Spleen (tissue), 11 donors: ENCODE measurements around the gene RNF157. TPM values are rescaled to one million over a fixed set of nuclear protein-coding genes. Genes with fewer than 3 reads are reported as not detected.

Source experiments
- DNase-seq: peaks from one replicate; pipeline ENCODE4 v3.0.0-alpha.2; 2020
- H3K27ac ChIP-seq, 8 donors: fragments of 200-600 bp; sonication (generic) in 7 of 8; 1 replicate in 4 of 8; 2 replicates in 4 of 8; pipeline versions ENCODE4 v1.5.0 to v1.8.0; 2016 to 2021; ENCODE audit warnings: inconsistent platforms in 4 of 8, mild to moderate bottlenecking in 4 of 8, moderate library complexity in 1 of 8
- H3K27me3 ChIP-seq, 7 donors: fragments of 200-600 bp; sonication (generic) in 6 of 7; replicated peaks in 1 of 7; 1 replicate in 4 of 7; 2 replicates in 3 of 7; pipeline versions ENCODE4 v1.5.0 to v1.8.0; 2016 to 2021; ENCODE audit warnings: inconsistent platforms in 3 of 7, mild to moderate bottlenecking in 1 of 7
- H3K36me3 ChIP-seq, 6 donors: fragments of 200-600 bp; sonication (generic) in 5 of 6; 1 replicate in 4 of 6; 2 replicates in 2 of 6; pipeline versions ENCODE4 v1.5.0 to v1.8.0; 2016 to 2021; ENCODE audit warnings: inconsistent platforms in 2 of 6
- H3K4me1 ChIP-seq, 6 donors: fragments of 200-600 bp; sonication (generic) in 5 of 6; 1 replicate in 3 of 6; 2 replicates in 3 of 6; pipeline versions ENCODE4 v1.5.0 to v1.8.0; 2016 to 2021; ENCODE audit warnings: inconsistent platforms in 3 of 6
- H3K4me3 ChIP-seq, 8 donors: fragments of 200-600 bp; sonication (generic) in 7 of 8; 1 replicate in 4 of 8; 2 replicates in 4 of 8; pipeline versions ENCODE4 v1.5.0 to v1.8.0; 2016 to 2021; ENCODE audit warnings: inconsistent platforms in 4 of 8, mild to moderate bottlenecking in 4 of 8, moderate library complexity in 2 of 8
- H3K9me3 ChIP-seq, 8 donors: fragments of 200-600 bp; sonication (generic) in 7 of 8; 1 replicate in 4 of 8; 2 replicates in 4 of 8; pipeline versions ENCODE4 v1.5.0 to v1.8.0; 2016 to 2021; ENCODE audit warnings: inconsistent platforms in 4 of 8
- POLR2A ChIP-seq, 3 donors: fragments of 450-650 bp; IDR thresholded peaks; one replicate each; pipeline ENCODE4 v1.5.1; 2017; ENCODE audit warnings: antibody characterized with exemption in 3 of 3, mild to moderate bottlenecking in 1 of 3
- POLR2AphosphoS5 ChIP-seq, 3 donors: sonication (generic); formaldehyde crosslinking; IDR thresholded peaks; one replicate each; pipeline ENCODE4 v1.5.1; 2017; ENCODE audit warnings: antibody characterized with exemption in 3 of 3
- WGBS, 5 donors: extraction: QIAGEN DNeasy Blood & Tissue Kit in 3 of 5; methylation state at CpG; one replicate each; pipeline versions ENCODE4 v1.1.5 to v1.1.7; 2013 to 2018; 5-methylcytosine and 5-hydroxymethylcytosine counted together
- intact Hi-C: fragments of 100-400 bp; cut with DNase I; formaldehyde crosslinking; loops from one replicate; pipeline ENCODE4 v1.15.0; 2023; ENCODE audit warnings: low total_unique reads
- polyA plus RNA-seq, 3 donors: library from polyadenylated mRNA; stranded (reverse); fragments of 200-250 nt; gene quantifications; one replicate each; pipeline ENCODE4 v1.2.1, GENCODE V29; 2013
- total RNA-seq, 7 donors: library from RNA; depleted of rRNA in 3 of 7; stranded (reverse); fragments of >200 nt in 3 of 7; fragmentation: NEBNext Ultra II Directional in 4 of 7; extraction: Animal tissue kit (Norgen Biotek cat#: 25700) in 4 of 7; gene quantifications; one replicate each; pipeline versions ENCODE4 v1.1.0 to v1.2.1, GENCODE V29; 2016 to 2021
- TF ChIP-seq, protein P1 (sequence below), 11 experiments: fragments of 200-600 bp in 7 of 11; fragments of 450-650 bp in 4 of 11; sonication (generic) in 4 of 11; IDR thresholded peaks in 8 of 11; conservative IDR thresholded peaks in 3 of 11; 1 replicate in 7 of 11; 2 replicates in 4 of 11; pipeline versions ENCODE4 v1.4.0 to v1.8.0; 2016 to 2021; ENCODE audit warnings: antibody characterized with exemption in 11 of 11, inconsistent platforms in 4 of 11, mild to moderate bottlenecking in 1 of 11
- donor health status: healthy with polysubstance abuse.
- donor health status: DM: no; HTN: no; CAD: no; lungs with moderate emphysema.
- donor health status: DM: no; HTN: no; CAD: no.
- donor health status: Bipolar disorder and iron deficiency.
- donor health status: healthy.
- donor health status: DM: no; HTN: no; CAD: no.
- donor health status: DM: yes; HTN: yes; CAD: no.

Gene RNF157
- total and polyA plus RNA-seq, 10 donors: 0.89 to 13.0 (median 7.6) TPM

- Histone ChIP-seq H3K4me3 (no peak overlapping the region), H3K9me3 (no peaks in the 10 kb centered on the region), H3K27me3 (no peaks in the 10 kb centered on the region), H3K27ac (no peak overlapping the region), H3K4me1 (peaks cover 16 to 51% (median 45%) of the 10 kb centered on the region in 6 donors), H3K36me3 (no peaks in the 10 kb centered on the region)
- no peak for TF ChIP-seq POLR2A (IDR thresholded peaks at IDR 0.05)
- TF ChIP-seq, protein P1, sequence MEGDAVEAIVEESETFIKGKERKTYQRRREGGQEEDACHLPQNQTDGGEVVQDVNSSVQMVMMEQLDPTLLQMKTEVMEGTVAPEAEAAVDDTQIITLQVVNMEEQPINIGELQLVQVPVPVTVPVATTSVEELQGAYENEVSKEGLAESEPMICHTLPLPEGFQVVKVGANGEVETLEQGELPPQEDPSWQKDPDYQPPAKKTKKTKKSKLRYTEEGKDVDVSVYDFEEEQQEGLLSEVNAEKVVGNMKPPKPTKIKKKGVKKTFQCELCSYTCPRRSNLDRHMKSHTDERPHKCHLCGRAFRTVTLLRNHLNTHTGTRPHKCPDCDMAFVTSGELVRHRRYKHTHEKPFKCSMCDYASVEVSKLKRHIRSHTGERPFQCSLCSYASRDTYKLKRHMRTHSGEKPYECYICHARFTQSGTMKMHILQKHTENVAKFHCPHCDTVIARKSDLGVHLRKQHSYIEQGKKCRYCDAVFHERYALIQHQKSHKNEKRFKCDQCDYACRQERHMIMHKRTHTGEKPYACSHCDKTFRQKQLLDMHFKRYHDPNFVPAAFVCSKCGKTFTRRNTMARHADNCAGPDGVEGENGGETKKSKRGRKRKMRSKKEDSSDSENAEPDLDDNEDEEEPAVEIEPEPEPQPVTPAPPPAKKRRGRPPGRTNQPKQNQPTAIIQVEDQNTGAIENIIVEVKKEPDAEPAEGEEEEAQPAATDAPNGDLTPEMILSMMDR (IDR thresholded peaks at IDR 0.05 in 8 of 11, conservative IDR thresholded peaks at IDR 0.05 in 3 of 11): peak in 2 of 11 experiments; percentile 1 to 2
- TF ChIP-seq POLR2AphosphoS5 (IDR thresholded peaks at IDR 0.05): no peak
- no peak for DNase-seq
- WGBS, 5 donors: 86 to 100% (median 90%) methylated on average over 1 of the region's 1 CpG
- intact Hi-C loops: no loop called here
Measured at GRCh38 chr17:76148015-76148326, 92.3 kb downstream of the RNF157 start.

- Histone ChIP-seq H3K4me3 (no peak overlapping the region), H3K4me1 (peaks cover 16 to 56% (median 47%) of the 10 kb centered on the region in 6 donors), H3K36me3 (no peaks in the 10 kb centered on the region), H3K9me3 (no peaks in the 10 kb centered on the region), H3K27ac (peak overlapping the region in 2 of 8 donors; percentile 85 to 92), H3K27me3 (no peaks in the 10 kb centered on the region)
- TF ChIP-seq POLR2A (IDR thresholded peaks at IDR 0.05) (no peak), POLR2AphosphoS5 (IDR thresholded peaks at IDR 0.05) (no peak)
- TF ChIP-seq, protein P1 (IDR thresholded peaks at IDR 0.05 in 8 of 11, conservative IDR thresholded peaks at IDR 0.05 in 3 of 11): peak in 7 of 11 experiments; percentile 15 to 60 (median 45)
- intact Hi-C loops: no loop called here
- WGBS, 5 donors: 78 to 88% (median 85%) methylated on average over 13 of the region's 13 CpGs
- DNase-seq: peak; percentile 58
Measured at GRCh38 chr17:76147211-76148014, 92.9 kb downstream of the RNF157 start.

- TF ChIP-seq, protein P1 (IDR thresholded peaks at IDR 0.05 in 8 of 11, conservative IDR thresholded peaks at IDR 0.05 in 3 of 11): no peak
- TF ChIP-seq POLR2AphosphoS5 (IDR thresholded peaks at IDR 0.05): peak in 1 of 3 donors; percentile 6
- Histone ChIP-seq H3K27ac (peak overlapping the region; percentile 58 to 92 (median 83)), H3K9me3 (no peaks in the 10 kb centered on the region), H3K4me1 (peaks cover 24 to 68% (median 57%) of the 10 kb centered on the region in 6 donors), H3K4me3 (peak overlapping the region in 1 of 8 donors; percentile 59), H3K36me3 (no peaks in the 10 kb centered on the region), H3K27me3 (peaks cover 0 to 9% (median 0%) of the 10 kb centered on the region in 7 donors)
- 84 to 89% (median 87%) methylated on average over 19 to 22 of the region's 22 CpGs for WGBS, 5 donors
- intact Hi-C loops: no loop called here
- peak; percentile 76 for DNase-seq
Measured at GRCh38 chr17:76146053-76146851, 94.0 kb downstream of the RNF157 start.
